Cerebellar cortex (tissue), 1 donor: ENCODE measurements around the gene CEBPG.

ENCODE experiments used
- DNase-seq: peaks from one replicate; pipeline ENCODE4 v3.0.0-alpha.2; 2015; ENCODE audit warnings: low spot score

Gene CEBPG

GRCh38 chr19:33395561-33396550 lies 22.3 kb downstream of the CEBPG start:
- DNase-seq, result no peak

DNA sequence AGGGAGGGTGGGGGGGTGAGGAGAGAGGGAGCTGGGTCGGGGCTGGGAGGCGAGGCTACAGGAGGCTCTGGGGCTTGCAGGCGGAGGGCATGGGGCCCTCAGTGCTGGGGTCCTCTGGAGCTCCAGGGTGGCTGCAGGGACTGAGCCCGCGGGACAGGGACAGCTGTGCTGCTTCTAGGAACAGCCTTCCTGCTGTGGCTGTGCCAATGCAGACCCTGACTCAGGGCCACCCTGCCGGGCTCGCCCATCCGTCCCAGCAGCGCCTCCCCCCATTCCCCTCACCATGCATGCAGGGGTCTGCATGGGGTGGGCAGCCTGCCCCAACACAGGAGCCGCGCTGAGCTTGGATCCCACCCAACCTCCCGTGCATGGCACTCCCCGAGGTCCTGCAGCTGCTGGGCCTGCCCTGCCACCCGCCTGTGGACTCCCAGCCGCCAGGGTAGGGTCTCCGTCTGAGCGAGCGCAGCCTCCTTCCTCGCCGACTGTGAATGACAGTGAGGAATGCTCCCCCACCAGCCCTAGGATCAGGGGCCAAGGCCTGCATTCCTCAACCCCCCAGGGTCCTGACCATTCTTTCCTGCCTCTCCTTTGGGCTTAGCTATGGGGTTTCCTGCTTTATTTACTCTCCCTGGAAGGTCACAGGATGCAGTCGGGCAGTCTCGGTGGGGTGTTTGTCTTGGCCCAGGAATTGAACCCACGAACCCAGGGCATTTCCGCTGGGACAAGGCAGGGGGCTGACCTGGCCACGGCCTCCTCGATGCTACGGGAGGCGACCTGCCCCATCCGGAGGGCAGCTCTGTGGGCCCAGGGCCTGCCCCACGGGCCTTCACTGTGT lies 23.4 kb downstream of the CEBPG start:
- DNase-seq, result no peak

- no peak for DNase-seq
Measured at GRCh38 chr19:33397536-33398360, 24.2 kb downstream of the CEBPG start.

- no peak for DNase-seq
Measured at GRCh38 chr19:33398361-33399060, 25.0 kb downstream of the CEBPG start.

DNA sequence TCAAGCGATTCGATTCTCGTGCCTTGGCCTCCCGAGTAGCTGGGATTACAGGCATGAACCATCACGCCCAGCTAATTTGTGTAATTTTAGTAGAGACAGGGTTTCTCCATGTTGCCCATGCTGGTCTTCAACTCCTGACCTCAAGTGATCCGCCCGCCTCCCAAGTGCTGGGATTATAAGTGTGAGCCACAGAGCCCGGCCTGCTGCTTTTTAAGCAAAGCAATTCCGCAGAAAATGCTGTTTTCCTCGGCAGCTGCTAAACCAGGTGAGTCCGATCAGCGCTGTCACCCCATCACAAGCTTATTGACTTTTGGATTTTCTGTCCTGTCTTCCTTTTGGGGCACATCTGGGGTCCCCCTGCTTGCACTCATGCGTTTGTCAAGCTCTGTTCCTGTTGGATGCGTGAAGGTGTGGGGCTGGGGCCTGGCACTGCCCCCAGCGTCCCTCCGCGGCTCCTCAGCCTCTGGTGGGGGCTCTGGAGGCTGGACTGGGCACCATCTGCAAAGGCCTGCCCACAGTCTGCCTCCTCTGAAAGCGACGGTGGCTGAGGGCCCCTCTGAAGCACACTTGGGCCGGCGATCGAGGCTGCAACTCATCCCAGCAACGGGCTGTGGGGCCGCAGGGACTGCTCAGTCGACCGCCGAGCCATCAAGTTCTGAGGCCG lies 25.7 kb downstream of the CEBPG start:
- DNase-seq, result no peak

GRCh38 chr19:33399745-33400681 lies 26.5 kb downstream of the CEBPG start:
- DNase-seq, result no peak

GRCh38 chr19:33400856-33401682 lies 27.6 kb downstream of the CEBPG start:
- DNase-seq, result no peak

DNA sequence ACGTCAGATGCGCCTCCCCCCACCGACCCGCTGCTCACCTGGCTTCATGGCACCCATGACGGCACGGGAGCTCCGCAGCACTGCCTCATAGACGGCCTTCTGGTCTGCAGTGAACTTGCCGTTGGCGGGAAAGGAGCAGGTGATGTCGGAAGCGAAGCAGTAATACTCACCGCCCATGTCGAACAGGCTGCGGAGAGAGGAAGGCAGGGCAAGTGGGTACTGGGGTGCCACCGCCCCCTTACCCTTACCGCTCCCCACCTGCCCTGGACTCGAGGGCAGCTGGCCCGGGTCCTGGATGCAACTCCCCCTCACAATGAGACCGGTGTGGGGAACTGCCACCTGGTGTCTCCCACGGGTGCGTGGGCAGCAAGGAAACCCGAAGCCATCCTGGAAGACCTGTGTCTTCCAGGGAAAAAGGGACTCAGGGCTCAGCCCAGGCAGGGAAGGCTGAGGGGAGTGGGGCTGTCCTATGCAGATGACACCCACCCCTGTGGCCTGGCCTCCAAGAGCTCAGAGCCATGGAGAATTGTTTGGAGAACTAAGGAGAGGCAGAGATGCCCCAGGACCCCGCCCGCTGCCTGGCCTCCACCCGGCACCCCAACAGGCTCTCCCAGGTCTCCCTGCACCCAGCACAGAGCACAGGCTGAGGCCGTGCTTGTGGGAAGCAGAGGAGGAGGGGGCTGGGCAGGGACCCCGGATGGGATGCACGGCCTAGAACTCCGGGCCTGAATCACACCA lies 28.3 kb downstream of the CEBPG start:
- DNase-seq, result no peak

DNA sequence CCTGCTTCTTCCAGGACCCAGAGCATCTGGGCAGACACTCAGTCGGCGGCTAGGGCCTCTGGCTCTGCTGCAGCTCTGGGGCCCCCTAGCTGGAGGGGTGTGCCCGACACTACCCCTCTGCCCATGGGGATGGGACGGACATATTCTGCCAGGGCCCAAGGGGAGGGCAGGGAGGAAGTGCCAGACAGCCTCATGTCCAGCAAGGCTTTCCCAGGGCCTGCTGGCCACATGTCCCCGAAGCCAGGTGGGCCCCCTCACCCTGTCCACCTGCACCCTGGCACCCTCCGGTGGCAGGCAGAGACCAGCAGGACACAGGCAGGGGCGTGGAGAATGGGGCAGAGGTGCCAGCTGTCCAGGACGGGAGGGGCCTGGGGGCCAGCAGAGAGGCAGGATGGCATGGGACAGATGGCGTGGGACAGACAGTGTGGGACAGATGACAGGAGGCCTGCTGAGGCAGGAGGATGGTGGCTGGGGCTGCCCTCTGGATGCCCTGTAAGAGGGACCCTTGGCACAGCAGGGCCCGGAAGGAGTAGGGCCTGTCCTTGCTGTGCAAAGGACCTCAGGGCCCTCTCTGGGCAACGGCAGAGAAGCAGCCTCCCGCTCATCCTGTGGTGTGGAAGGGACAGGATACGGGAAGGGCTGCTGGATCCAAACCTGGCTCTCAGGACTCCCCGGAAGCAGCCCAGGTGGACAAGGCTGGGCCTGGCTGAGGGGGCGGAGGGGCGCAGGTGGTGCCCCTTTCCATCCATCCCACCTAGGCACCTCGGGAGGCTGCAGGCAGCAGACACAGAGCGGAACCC lies 29.1 kb downstream of the CEBPG start:
- DNase-seq, result no peak

DNA sequence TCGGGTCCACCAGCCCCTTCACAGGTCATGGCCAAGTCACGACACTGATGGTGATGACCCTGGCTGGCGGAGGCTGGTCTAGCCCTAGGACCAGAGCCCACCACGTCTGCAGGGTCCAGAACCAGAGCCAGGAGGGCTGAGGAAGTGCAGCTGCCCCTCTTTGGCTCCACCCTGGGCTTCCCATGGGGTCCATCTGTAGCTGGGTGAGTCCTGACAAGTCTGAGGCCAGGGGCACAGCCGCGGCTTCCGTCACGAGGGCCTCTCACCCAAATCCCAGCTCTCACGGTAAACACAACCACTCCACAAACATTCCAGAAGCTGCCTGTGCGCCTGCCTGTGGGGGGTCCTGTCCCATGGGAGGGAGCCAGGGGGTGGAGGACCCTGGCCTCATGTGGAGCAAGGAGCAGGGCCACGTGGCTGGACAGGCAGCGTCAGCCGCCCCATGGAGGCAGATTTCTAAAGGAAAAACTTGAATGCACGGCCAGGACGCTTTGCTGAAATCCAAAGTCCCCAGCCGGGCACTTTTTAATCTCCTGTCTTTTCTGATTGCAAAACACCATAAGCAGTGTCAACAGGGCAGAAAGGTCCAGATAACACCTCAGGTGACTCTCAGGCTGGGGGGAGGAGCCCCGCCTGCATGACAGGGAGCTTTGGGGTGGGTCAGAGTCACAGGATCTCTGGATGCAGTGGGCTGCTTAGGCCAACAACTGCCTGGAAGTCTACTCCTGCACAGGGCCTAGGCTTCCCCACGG lies 29.9 kb downstream of the CEBPG start:
- no peak for DNase-seq

DNA sequence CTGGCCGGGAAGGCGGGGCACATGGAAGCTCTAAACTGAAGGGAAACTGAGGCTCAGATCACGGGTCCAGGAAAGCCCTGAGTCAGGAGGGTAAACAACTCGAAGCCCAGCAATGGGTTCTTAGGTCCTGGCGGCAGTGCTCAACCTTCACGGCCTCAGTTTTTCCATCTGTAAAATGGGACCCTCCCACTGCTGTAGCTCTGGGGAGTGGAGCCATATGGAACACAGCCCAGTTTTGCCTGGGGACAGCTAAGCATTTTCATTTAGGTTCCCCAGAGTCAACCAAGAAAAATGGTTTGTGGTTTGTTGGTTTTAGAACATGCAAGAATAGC lies 30.4 kb downstream of the CEBPG start:
- no peak for DNase-seq

- no peak for DNase-seq
Measured at GRCh38 chr19:33404506-33405253, 31.2 kb downstream of the CEBPG start.

GRCh38 chr19:33405254-33405552 lies 31.7 kb downstream of the CEBPG start:
- DNase-seq, result no peak

- DNase-seq, result no peak
Measured at GRCh38 chr19:33405553-33406461, 32.3 kb downstream of the CEBPG start.
